Heart right ventricle (tissue), 16 donors: ENCODE measurements around the gene DPF1. TPM values are rescaled to one million over a fixed set of nuclear protein-coding genes. Genes with fewer than 3 reads are reported as not detected.

Source experiments
- ATAC-seq, 8 donors: fragments of 200-7000 bp; cut with Tn5 transposase; one replicate each; pipeline ENCODE4 v1.9.1; 2020; ENCODE audit warnings: mild to moderate bottlenecking in 8 of 8, moderate library complexity in 8 of 8, moderate number of reproducible peaks in 1 of 8
- DNase-seq, 2 donors: peaks; one replicate each; pipeline ENCODE4 v3.0.0-alpha.2; 2020
- H3K27ac ChIP-seq, 10 donors: fragments of 200-600 bp; sonication (generic) in 2 of 10; one replicate each; pipeline versions ENCODE4 v1.5.0 to v1.8.0; 2020 to 2022; ENCODE audit warnings: mild to moderate bottlenecking in 3 of 10
- H3K27me3 ChIP-seq, 7 donors: fragments of 200-600 bp; one replicate each; pipeline ENCODE4 v1.8.0; 2021 to 2022; ENCODE audit warnings: mild to moderate bottlenecking in 2 of 7
- H3K36me3 ChIP-seq, 9 donors: fragments of 200-600 bp; sonication (generic) in 1 of 9; one replicate each; pipeline versions ENCODE4 v1.5.0 to v1.8.0; 2020 to 2022; ENCODE audit warnings: mild to moderate bottlenecking in 2 of 9
- H3K4me1 ChIP-seq, 9 donors: fragments of 200-600 bp; sonication (generic) in 1 of 9; one replicate each; pipeline versions ENCODE4 v1.5.0 to v1.8.0; 2020 to 2022; ENCODE audit warnings: mild to moderate bottlenecking in 4 of 9
- H3K4me3 ChIP-seq, 10 donors: fragments of 200-600 bp; sonication (generic) in 2 of 10; one replicate each; pipeline versions ENCODE4 v1.5.0 to v1.8.0; 2020 to 2022; ENCODE audit warnings: mild to moderate bottlenecking in 7 of 10, moderate library complexity in 2 of 10
- H3K9me3 ChIP-seq, 11 donors: fragments of 200-600 bp in 10 of 11; sonication (generic) in 2 of 11; one replicate each; pipeline versions ENCODE4 v1.5.0 to v1.8.0; 2013 to 2022; ENCODE audit warnings: mild to moderate bottlenecking in 2 of 11, control low read depth in 1 of 11, moderate library complexity in 1 of 11
- WGBS, 2 donors: extraction: QIAGEN DNeasy Blood & Tissue Kit; methylation state at CpG; one replicate each; pipeline ENCODE4 v1.1.7; 2013; ENCODE audit warnings: inconsistent platforms in 1 of 2; 5-methylcytosine and 5-hydroxymethylcytosine counted together
- intact Hi-C, 10 donors: fragments of 100-400 bp; cut with DNase I; formaldehyde crosslinking; loops; one replicate each; pipeline versions ENCODE4 v1.11.1 to v1.14.2; 2022
- polyA plus RNA-seq, 2 donors: library from polyadenylated mRNA; stranded (reverse); fragments of 200-250 nt; gene quantifications; one replicate each; pipeline ENCODE4 v1.2.3, GENCODE V29; 2013
- total RNA-seq, 10 donors: library from RNA; stranded (reverse); fragmentation: NEBNext Ultra II Directional in 3 of 10; extraction: Animal tissue kit (Norgen Biotek cat#: 25700) in 3 of 10; gene quantifications; one replicate each; pipeline versions ENCODE4 v1.2.1 to v1.2.4, GENCODE V29; 2021 to 2023
- TF ChIP-seq, protein P1 (sequence below), 9 donors: fragments of 200-600 bp; sonication (generic) in 2 of 9; IDR thresholded peaks; one replicate each; pipeline versions ENCODE4 v1.5.0 to v1.8.0; 2021 to 2022; ENCODE audit warnings: antibody characterized with exemption in 9 of 9, mild to moderate bottlenecking in 5 of 9, moderate library complexity in 1 of 9
- donor health status: Arrhythmogenic right ventricular cardiomyopathy.
- donor health status: ischemic (EF 13 %, LVEDD 7.1; RV severe dilation, severe dysfunction).
- donor health status: healthy with polysubstance abuse.
- donor health status: DM: no; HTN: yes; CAD: no.
- donor health status: DM: no; HTN: no; CAD: no.
- donor health status: ischemic (EF 25% LVEDD 6.9; RV normal size, moderate dysfunction).
- donor health status: ischemic (EF 25% LVEDD 5.7; RV mildly dilated, moderate dysfunction).
- donor health status: healthy.
- donor health status: DM: yes; HTN: yes; CAD: no.
- donor health status: Ischemic cardiomyopathy.
- donor health status: ischemic (EF 35%, LVEDD 5.7; RV mildly dilated, moderate dysfunction).
- donor health status: nonischemic (EF 11% LVEDD 7.7; RV severe dilation, severe dysfunction).
- donor health status: DM: yes; HTN: yes; CAD: no.
- donor health status: PGD.
- donor health status: ischemic (EF 29% LVEDD 5.4; RV normal size, mild dysfunction).
- donor health status: nonischemic (EF 23%, LVEDD 6.1; RV moderate dilation, normal function).

The DPF1 gene
- total and polyA plus RNA-seq, 12 donors: 0.09 to 0.72 (median 0.29) TPM; not detected in 5

DNA sequence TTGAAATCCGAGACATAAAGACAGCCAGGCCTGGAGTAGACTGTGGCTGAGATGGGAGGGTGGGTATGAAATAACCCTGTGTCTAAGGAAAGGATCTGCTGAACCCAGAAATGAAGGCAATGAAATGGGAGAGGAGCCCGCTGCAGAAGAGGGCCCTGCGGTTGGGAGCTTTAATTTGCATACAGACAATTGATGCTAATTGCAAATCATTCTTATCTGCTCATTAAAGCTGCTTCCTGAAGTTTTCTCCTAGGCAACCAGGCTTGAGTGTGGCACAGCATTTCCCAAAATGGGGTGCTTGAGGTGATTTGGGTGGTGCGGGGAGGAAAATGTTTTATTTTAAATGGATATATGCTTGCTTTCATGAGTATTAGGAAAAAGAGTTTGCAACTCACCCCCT is 55.4 kb downstream of the DPF1 start:
- Histone ChIP-seq H3K4me1 (peaks cover 0 to 17% (median 7%) of the 10 kb centered on the region in 9 donors), H3K36me3 (peaks cover 0 to 47% (median 9%) of the 10 kb centered on the region in 9 donors), H3K27me3 (no peaks in the 10 kb centered on the region), H3K4me3 (no peak overlapping the region), H3K9me3 (no peaks in the 10 kb centered on the region), H3K27ac (no peak overlapping the region)
- ATAC-seq: no peak
- intact Hi-C loops: no loop called here
- DNase-seq: no peak
- TF ChIP-seq, protein P1, sequence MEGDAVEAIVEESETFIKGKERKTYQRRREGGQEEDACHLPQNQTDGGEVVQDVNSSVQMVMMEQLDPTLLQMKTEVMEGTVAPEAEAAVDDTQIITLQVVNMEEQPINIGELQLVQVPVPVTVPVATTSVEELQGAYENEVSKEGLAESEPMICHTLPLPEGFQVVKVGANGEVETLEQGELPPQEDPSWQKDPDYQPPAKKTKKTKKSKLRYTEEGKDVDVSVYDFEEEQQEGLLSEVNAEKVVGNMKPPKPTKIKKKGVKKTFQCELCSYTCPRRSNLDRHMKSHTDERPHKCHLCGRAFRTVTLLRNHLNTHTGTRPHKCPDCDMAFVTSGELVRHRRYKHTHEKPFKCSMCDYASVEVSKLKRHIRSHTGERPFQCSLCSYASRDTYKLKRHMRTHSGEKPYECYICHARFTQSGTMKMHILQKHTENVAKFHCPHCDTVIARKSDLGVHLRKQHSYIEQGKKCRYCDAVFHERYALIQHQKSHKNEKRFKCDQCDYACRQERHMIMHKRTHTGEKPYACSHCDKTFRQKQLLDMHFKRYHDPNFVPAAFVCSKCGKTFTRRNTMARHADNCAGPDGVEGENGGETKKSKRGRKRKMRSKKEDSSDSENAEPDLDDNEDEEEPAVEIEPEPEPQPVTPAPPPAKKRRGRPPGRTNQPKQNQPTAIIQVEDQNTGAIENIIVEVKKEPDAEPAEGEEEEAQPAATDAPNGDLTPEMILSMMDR (IDR thresholded peaks at IDR 0.05): no peak
- 89 to 92% methylated on average over 4 of the region's 4 CpGs for WGBS, 2 donors

GRCh38 chr19:38165335-38165734 is 58.7 kb downstream of the DPF1 start:
- no peak overlapping the region for H3K27ac ChIP-seq
- H3K9me3 ChIP-seq: peaks cover 0 to 15% (median 9%) of the 10 kb centered on the region in 11 donors
- no peak for ATAC-seq
- intact Hi-C loops: no loop called here
- H3K4me1 ChIP-seq: no peaks in the 10 kb centered on the region
- 96 to 98% methylated on average over 6 of the region's 6 CpGs for WGBS, 2 donors
- DNase-seq: no peak
- no peak overlapping the region for H3K4me3 ChIP-seq
- TF ChIP-seq, protein P1 (IDR thresholded peaks at IDR 0.05): no peak
- H3K27me3 ChIP-seq: no peaks in the 10 kb centered on the region
- peaks cover 0 to 66% (median 20%) of the 10 kb centered on the region in 9 donors for H3K36me3 ChIP-seq

DNA sequence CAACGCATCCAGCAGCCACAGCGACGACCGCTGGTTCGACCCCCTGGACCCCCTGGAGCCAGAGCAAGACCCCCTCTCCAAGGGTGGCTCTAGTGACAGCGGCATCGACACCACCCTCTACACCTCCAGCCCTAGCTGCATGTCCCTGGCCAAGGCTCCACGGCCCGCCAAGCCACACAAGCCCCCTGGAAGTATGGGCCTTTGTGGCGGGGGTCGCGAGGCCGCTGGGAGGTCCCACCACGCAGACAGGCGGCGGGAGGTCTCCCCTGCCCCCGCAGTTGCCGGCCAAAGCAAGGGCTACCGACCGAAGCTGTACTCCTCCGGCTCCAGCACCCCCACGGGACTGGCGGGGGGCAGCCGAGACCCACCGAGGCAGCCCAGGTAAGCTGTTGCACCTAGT is 59.5 kb downstream of the DPF1 start:
- TF ChIP-seq, protein P1 (IDR thresholded peaks at IDR 0.05): no peak
- H3K27me3 ChIP-seq: no peaks in the 10 kb centered on the region
- no peak for DNase-seq
- 95 to 96% methylated on average over 25 of the region's 25 CpGs for WGBS, 2 donors
- H3K4me1 ChIP-seq: no peaks in the 10 kb centered on the region
- H3K27ac ChIP-seq: no peak overlapping the region
- peaks cover 0 to 69% (median 20%) of the 10 kb centered on the region in 9 donors for H3K36me3 ChIP-seq
- no peak overlapping the region for H3K4me3 ChIP-seq
- ATAC-seq: no peak
- H3K9me3 ChIP-seq: peaks cover 0 to 15% (median 9%) of the 10 kb centered on the region in 11 donors
- intact Hi-C loops: no loop called here

DNA sequence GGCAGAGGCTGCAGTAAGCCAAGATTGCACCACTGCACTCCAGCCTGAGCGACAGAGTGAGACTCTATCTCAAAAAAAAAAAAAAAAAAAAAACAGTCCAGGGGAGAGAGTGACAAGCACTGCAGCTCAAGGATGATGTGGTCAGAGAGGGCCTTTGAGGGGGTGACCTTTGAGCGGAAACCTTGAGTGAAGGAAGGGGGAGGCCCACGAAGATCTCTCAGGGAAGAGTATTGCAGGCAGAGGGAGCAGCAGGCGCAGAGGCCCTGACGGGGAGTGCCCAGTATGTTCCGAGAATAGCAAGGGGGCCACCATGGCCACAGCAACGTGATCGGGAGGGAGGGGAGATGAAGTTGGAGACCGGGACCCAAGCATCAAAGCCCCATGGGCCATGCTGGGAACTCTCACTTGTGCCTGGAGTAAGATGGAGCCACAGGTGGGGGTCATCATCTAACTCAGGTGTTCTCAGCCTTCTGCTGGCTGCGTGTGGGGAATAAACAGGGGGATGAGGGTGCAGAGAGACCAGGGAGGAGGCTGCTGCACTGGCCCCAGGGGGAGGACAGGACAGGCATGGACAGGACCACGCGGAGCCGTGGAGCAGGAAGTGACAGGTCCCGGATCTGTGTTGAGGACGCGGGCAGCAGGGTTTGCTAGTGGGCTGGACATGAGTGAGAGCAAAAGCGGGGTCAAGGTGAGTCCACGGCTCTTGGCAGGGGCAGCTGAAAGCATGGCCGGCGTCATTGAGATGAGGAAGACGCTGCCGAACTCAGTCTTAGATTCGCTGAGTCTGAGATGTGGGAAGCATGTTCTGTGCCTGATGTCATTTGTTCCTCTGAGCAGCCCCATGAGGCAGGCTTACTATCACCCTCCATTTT is 60.4 kb downstream of the DPF1 start:
- TF ChIP-seq, protein P1 (IDR thresholded peaks at IDR 0.05): no peak
- Histone ChIP-seq H3K27me3 (no peaks in the 10 kb centered on the region), H3K27ac (no peak overlapping the region), H3K9me3 (peaks cover 0 to 15% (median 9%) of the 10 kb centered on the region in 11 donors), H3K4me1 (no peaks in the 10 kb centered on the region), H3K36me3 (peaks cover 0 to 64% (median 20%) of the 10 kb centered on the region in 9 donors), H3K4me3 (no peak overlapping the region)
- intact Hi-C loops: no loop called here
- 97% methylated on average over 23 of the region's 23 CpGs for WGBS, 2 donors
- no peak for DNase-seq
- ATAC-seq: no peak
